DND-41 (cell line): ENCODE measurements around the gene SYT1.

Source experiments
- ATAC-seq: fragments of 200-7000 bp; cut with Tn5 transposase; 3 replicates; pipeline ENCODE4 v1.9.1; 2021; ENCODE audit warnings: low read depth; ENCODE audit not compliant: insufficient read depth
- DNase-seq: peaks from one replicate; pipeline ENCODE4 v3.0.0-alpha.2; 2020
- H2AFZ ChIP-seq: 2 replicates; pipeline ENCODE4 v1.6.0; 2012; ENCODE audit warnings: low read depth, low read length
- H3K27ac ChIP-seq: 2 replicates; pipeline ENCODE4 v1.5.1; 2012; ENCODE audit warnings: low read length, inconsistent platforms
- H3K27me3 ChIP-seq: fragments of 200-600 bp; sonication (generic); 2 replicates; pipeline ENCODE4 v1.6.0; 2012; ENCODE audit warnings: low read length, mild to moderate bottlenecking, inconsistent platforms; ENCODE audit not compliant: insufficient read depth, poor library complexity
- H3K36me3 ChIP-seq: 2 replicates; pipeline ENCODE4 v1.5.1; 2012; ENCODE audit warnings: low read length, inconsistent platforms; ENCODE audit not compliant: insufficient read depth
- H3K4me1 ChIP-seq: 2 replicates; pipeline ENCODE4 v1.5.1; 2012; ENCODE audit warnings: mild to moderate bottlenecking, low read length; ENCODE audit not compliant: insufficient read depth
- H3K4me2 ChIP-seq: 2 replicates; pipeline ENCODE4 v1.6.0; 2012; ENCODE audit warnings: mild to moderate bottlenecking, moderate library complexity, low read length, inconsistent platforms; ENCODE audit not compliant: insufficient read depth
- H3K4me3 ChIP-seq, 2 experiments: fragments of 200-600 bp in 1 of 2; shearing (Covaris generic) in 1 of 2; 2 replicates each; pipeline ENCODE4 v1.5.1; 2012 to 2016; ENCODE audit warnings: inconsistent platforms in 2 of 2, low read length in 2 of 2, mild to moderate bottlenecking in 2 of 2, low read depth in 1 of 2, moderate library complexity in 1 of 2
- H3K79me2 ChIP-seq: 2 replicates; pipeline ENCODE4 v1.6.0; 2012; ENCODE audit warnings: low read length, inconsistent platforms; ENCODE audit not compliant: insufficient read depth
- H3K9ac ChIP-seq: 2 replicates; pipeline ENCODE4 v1.6.0; 2012; ENCODE audit warnings: low read depth, mild to moderate bottlenecking, inconsistent platforms, low read length, moderate library complexity
- H3K9me3 ChIP-seq: 2 replicates; pipeline ENCODE4 v1.5.1; 2012; ENCODE audit warnings: low read length, moderate library complexity, mild to moderate bottlenecking, inconsistent platforms; ENCODE audit not compliant: insufficient read depth, severe bottlenecking
- H4K20me1 ChIP-seq: 2 replicates; pipeline ENCODE4 v1.6.0; 2012; ENCODE audit warnings: low read length; ENCODE audit not compliant: insufficient read depth
- CTCF ChIP-seq: IDR thresholded peaks from 2 replicates; pipeline ENCODE4 v1.5.1; 2012; ENCODE audit warnings: borderline replicate concordance, low read length, moderate library complexity, mild to moderate bottlenecking; ENCODE audit not compliant: poor library complexity, severe bottlenecking; ENCODE audit errors: extremely low read depth
- EZH2 ChIP-seq: IDR thresholded peaks from 3 replicates; pipeline ENCODE4 v1.6.1; 2012; ENCODE audit warnings: borderline replicate concordance, low read depth, mild to moderate bottlenecking, moderate library complexity, low read length, inconsistent platforms; ENCODE audit not compliant: severe bottlenecking

Gene SYT1

DNA sequence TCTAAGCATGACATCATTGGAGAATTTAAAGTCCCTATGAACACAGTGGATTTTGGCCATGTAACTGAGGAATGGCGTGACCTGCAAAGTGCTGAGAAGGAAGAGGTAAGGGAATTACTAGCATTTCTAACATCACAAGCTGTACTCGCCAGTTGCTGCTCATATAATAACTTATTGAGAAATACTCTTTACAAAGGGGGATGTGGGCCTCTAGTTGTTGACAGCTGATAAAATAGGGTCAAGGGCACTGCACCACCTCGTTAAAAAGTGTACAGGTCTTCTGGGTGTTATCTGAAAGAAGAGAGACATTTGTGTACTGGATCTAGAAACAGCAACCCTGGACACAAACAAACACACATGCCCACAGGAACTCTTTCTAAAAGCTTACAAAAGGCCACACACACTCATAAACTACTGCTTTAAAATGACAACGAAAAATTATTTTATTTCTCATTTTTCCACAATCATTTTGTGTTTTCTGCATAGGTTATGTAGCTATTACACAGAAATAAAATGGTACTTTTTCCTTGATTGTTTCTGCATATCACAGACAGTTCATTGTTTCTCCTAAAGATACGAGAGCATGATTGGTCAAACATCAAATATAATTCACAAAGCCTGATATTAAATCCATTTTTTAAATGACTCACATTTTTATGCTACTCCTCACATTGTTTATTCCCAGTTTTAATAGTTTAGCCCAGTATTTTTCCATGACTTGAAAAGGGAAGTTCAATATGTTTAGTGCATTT is 435.0 kb downstream of the SYT1 start:
- no peaks in the 10 kb centered on the region for H3K9me3 ChIP-seq
- DNase-seq (no peak), ATAC-seq (no peak)
- no peaks in the 10 kb centered on the region for H3K36me3 ChIP-seq
- H2AFZ ChIP-seq, result no peak overlapping the region
- TF ChIP-seq CTCF, result no peak
- TF ChIP-seq EZH2, result no peak
- no peak overlapping the region for H3K4me2 ChIP-seq
- H3K4me1 ChIP-seq, result no peaks in the 10 kb centered on the region
- H4K20me1 ChIP-seq, result no peaks in the 10 kb centered on the region
- no peak overlapping the region for H3K4me3 ChIP-seq
- H3K9ac ChIP-seq, result no peak overlapping the region
- H3K27ac ChIP-seq, result no peak overlapping the region
- no peaks in the 10 kb centered on the region for H3K27me3 ChIP-seq
- no peaks in the 10 kb centered on the region for H3K79me2 ChIP-seq

- Histone ChIP-seq H3K27me3 (no peaks in the 10 kb centered on the region), H3K4me3 (no peak overlapping the region), H3K4me1 (no peaks in the 10 kb centered on the region), H3K27ac (no peak overlapping the region), H3K36me3 (no peaks in the 10 kb centered on the region), H3K79me2 (no peaks in the 10 kb centered on the region), H2AFZ (no peak overlapping the region), H3K4me2 (no peak overlapping the region), H4K20me1 (no peaks in the 10 kb centered on the region), H3K9me3 (no peaks in the 10 kb centered on the region), H3K9ac (no peak overlapping the region)
- TF ChIP-seq CTCF (no peak), EZH2 (no peak)
- no peak for DNase-seq
- ATAC-seq, result no peak
These were observed 435.6 kb downstream of the SYT1 start for GRCh38 chr12:79300199-79300568.

DNA sequence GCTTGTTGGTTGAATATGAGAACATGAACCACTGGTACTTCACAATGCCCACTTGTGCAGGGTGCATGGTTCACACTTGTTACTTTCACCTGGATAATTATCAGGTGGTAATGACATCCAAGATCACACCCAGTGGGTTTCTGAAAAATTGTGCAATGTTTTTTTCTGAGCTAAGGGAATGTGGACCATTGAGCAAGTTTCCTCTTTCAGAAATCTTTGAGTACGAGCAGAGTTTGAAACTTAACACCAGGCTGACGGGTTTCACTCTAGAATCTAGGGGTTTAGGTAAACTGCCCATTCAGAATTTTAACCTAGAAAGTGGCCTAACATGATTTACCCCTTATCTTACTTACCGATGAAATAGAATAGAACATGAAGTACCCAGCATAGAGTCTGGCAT is 436.6 kb downstream of the SYT1 start:
- ATAC-seq (no peak), DNase-seq (no peak)
- Histone ChIP-seq H3K9ac (no peak overlapping the region), H3K4me2 (no peak overlapping the region), H3K9me3 (no peaks in the 10 kb centered on the region), H3K27ac (no peak overlapping the region), H3K79me2 (no peaks in the 10 kb centered on the region), H4K20me1 (no peaks in the 10 kb centered on the region), H3K4me1 (no peaks in the 10 kb centered on the region), H3K4me3 (no peak overlapping the region), H3K27me3 (no peaks in the 10 kb centered on the region), H3K36me3 (no peaks in the 10 kb centered on the region), H2AFZ (no peak overlapping the region)
- TF ChIP-seq EZH2 (no peak), CTCF (no peak)
